ENCODE results near the gene BOLA2B.
A peak's percentile ranks its signal among the peaks of the same experiment; 100 is the strongest.
"Not testable (repeated sequence)": the region's sequence is repeated elsewhere in the genome, so short reads cannot be mapped to it uniquely, and the experiment has no call there.

BOLA2B gene

DNA sequence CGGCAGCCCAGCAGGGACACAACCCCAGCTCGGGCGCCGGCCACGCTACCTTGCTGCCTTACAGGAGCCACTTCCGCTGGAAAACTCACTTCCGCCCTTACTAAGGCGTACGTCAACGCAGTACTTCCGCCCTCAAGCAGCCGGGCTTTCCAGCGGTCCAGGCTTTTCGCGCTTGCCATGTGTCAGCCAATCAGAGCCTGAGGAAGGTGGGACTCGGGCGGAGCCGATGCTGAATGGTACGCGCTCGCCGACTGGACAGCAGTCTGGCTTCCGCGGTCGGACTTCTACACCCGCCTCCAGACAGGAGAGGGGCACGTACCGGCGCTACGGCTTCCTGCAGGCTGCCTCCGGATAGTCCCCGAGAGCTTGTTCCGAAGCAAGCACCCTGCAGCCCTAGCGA is at the start of gene BOLA2B, which contains the start of gene SLX1A:
Gene BOLA2B, minus strand, starts transcription at position 52 of the 400 bp plus-strand sequence. CDS start 71 bp downstream, outside the sequence.
Gene SLX1A, plus strand, starts transcription at position 261 of the 400 bp plus-strand sequence. CDS start 210 bp downstream, outside the sequence.
- not testable (repeated sequence) for DNase-seq (ENCODE audit: low spot score)

DNA sequence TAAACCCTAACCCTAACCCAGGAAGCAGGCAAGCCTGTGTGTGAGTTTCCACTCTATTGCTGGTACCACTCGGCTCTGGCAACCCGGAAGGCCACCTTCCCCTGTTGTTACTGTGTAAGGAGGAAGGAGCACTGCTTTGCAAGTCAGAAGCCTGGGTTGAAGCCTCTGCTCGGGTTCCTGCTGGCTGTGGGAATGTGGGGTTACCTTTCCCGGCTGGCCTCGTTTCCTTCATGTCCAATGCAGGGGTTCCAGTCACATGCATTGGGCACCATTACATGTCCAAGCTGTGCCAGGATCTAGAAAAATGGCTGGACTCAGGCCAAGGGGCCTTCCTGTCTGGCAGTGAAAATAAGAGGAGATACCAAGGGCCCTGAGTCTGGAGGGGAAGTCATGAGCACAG is 23.6 kb upstream of the BOLA2B start:
- DNase-seq (ENCODE audit: low spot score): not testable (repeated sequence)

DNA sequence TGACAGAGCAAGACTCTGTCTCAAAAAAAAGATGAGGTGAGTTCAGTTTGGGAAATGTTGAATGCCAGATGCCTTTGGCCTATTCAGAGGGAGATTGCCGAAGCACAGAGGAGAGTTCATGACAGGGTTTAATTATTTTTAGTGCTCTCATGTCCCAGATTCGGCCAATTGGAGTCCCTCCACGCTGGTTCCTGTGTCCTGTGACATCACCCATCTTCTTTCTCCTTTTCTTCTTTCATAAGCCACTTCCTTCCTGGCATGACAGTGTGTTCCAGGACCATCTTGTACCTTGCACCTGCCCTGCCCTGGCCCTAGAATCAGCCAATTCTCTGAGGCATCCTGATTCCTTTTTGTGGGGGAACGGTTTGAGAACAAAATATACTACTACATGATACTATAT is 17.9 kb upstream of the BOLA2B start:
- DNase-seq (ENCODE audit: low spot score): not testable (repeated sequence)

DNA sequence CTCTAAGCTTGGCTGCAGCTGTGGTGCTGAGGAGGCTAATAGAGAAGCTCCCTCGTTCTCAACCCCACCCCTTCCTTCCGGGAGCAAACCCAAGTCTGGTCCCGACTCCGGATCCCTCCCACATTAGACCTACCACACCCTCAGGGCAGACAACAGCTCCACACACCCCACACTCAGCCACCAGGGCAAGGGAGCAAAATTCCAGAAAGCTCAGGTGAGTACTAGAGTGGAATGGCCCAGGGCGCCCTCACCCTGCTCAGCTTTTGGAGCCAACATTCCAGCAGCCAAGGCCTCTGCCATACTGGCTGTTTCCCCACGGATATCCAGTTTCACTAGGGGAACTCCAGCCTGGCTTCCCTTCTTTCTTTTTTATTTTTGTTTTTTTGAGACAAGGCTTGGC is 15.6 kb upstream of the BOLA2B start:
- DNase-seq (ENCODE audit: low spot score): not testable (repeated sequence)

DNA sequence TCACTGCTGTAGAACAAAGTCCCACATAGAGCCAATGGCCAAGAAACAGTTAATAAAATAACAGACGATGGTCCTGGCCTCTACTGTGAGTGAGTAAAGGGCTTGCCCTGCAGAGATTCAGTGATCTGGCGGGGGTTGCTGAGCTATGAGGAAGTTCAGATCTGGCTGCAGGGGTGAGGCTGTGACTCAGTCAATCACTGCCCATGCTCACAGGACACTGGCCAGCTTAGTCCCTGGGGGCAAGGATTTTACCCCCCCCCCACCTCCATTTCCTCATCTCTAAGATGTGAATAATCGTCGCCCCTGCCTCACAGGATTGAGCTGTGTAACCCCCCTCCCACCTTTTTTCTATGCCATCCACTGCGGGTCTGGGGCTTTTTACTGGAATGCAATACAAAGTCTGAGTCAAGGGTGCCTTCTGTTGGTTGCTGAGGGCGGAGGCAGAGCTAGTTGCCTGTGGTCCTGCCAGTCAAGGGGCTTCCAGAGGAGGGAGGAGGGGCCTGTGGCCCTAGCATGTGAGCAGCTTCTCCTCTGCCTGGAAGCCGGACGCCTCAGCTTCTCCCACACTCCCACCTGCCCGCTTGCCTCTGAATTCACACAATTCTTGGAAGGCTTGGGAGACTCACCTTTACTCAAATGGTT is 13.7 kb upstream of the BOLA2B start:
- not testable (repeated sequence) for DNase-seq (ENCODE audit: low spot score)

DNA sequence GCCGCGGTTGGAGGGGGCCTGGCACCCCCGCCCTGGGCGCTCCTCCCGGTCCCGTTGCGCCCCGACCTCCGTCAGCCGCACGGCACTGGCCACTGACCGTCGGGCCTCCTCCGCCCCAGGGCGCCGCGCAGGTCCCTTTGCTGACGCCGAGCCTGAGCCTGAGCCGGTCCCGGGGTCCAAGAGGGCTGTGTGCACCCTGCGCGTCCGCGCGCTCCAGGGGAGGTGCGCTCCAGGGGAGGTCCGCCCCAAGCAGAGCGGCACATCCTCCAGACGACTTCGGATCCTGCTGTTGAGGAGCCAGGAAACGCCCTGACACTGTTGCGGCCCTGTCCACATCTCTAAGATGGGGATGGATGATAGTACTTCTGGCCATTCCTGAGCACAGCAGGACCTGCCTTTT is 12.8 kb upstream of the BOLA2B start:
- DNase-seq (ENCODE audit: low spot score): not testable (repeated sequence)

DNA sequence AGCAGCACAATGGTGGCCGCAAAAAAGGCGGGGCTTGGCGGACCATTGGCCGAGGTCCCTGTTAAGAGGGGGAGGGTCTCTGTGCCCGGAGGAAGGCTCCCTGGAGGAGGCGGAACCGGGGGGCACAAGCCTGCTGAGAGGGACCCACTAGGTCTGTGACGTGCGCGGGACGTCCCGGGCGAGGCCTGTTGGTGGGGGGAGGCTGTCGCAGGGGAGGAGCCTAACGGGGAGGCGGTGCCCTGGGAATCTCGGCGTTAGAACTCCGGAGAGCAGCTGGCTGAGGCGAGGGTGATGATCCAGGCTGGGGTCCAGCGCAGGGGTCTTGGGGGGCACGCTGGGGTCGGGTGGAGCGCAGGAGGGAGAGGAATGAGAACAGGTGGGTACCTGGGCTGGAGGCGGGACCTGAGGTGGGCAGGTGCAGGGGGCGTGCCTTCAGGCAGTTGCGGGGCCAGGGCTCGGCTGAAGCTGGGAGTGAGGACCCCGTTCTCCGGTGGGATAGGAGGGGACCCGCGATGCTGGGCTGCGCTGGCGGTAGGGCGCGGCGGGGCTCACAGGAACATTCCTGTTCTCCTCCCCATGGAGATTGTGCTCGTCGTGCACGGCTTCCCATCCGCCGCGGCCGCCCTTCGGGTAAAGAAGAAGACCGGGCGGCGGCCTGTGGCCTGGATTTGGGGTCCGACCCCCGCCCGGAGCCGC is 12.2 kb upstream of the BOLA2B start:
- not testable (repeated sequence) for DNase-seq (ENCODE audit: low spot score)

DNA sequence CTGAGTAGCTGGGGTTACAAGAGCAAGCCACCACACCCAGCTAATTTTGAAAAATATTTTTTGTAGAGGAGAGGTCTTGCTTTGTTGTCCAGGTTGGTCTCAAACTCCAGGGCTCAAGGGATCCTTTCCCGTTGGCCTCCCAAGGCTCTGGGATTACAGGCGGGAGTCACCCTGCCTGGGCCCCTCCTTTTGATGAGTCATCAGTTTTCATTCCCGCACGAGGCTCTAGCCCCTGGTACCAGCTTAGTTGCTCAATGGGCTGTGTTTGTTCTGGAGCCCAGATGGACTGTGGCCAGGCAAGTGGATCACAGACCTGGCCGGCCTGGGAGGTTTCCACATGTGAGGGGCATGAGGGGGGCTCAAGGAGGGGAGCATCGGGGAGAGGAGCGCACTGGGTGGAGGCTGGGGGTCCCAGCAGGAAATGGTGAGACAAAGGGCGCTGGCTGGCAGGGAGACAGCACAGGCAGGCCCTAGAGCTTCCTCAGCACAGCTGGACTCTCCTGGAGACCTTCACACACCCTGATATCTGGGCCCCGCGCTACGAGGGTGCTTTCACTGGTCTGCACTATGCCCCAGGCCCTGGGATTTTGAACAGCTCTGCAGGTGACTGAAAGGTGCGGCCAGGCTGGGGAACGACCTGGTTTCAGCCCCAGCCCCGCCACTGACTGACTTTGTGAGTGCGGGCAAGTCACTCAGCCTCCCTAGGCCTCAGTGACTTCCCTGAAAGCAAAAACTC is 6.3 kb upstream of the BOLA2B start:
- not testable (repeated sequence) for DNase-seq (ENCODE audit: low spot score)

DNA sequence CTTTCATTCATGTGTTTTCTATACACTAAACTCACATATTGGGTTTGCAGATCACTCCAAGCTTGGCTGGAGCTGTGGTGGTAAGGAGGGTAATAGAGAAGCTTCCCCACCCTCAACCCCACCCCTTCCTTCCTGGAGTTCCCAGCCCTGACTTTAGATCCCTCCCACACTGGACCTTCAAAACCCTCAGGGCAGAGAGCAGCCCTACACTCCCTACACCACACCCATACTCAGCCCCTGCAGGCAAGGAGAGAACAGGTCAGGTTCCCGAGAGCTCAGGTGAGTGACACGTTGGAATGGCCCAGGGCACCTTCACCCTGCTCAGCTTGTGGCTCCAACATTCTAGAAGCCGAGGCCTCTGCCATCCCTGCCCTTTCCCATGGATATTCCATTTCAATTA is 5.6 kb upstream of the BOLA2B start, which contains the start of gene SULT1A3:
Gene SULT1A3, plus strand, starts transcription at position 207 of the 400 bp plus-strand sequence. CDS start 1,474 bp downstream, outside the sequence.
- DNase-seq (ENCODE audit: low spot score): not testable (repeated sequence)

DNA sequence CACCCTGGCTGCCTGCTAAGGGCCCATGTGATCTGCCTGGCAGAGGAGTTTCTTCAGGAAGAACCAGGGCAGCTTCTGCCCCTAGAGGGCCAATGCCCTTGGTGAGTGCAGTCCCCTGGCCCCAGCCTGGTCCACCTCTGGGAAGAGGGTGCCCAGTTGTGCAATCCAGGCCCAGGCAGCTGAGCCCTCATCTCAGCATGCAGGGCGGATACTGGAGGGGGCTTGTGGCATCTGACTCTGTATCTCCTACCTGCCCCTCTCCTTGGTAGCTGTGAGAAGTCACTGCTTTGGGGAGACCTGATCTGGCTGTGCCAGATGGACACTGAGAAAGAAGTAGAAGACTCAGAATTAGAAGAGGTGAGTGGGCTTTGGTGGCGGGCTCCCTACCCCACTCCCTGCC is 3.5 kb upstream of the BOLA2B start:
- DNase-seq (ENCODE audit: low spot score): not testable (repeated sequence)

DNA sequence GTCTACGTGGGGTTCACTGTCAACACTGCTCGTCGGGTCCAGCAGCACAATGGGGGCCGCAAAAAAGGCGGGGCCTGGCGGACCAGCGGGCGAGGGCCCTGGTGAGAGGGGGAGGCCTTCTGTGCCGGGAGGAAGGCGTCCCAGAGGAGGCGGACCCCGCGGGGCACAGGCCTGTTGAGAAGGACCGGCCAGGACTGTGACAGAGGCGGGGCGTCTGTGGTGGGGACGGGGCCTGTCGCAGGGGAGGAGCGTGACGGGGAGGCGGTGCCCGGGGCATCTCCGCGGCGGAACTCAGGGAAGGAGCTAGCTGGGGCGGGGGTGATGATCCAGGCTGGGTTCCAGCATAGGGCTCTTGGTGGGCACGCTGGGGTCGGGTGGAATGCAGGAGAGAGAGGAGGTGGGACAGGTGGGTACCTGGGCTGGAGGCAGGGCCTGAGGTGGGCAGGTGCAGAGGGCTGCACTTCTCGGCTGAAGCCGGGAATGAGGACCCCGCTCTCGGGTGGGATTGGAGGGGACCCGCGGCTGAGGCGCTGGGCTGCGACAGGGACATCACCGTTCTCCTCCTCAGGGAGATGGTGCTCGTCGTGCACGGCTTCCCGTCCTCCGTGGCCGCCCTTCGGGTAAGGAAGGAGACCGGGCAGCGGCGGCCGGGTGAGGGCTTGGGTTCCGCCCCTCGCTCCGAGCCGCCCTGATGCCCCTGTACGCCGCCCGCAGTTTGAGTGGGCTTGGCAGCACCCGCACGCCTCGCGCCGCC is 883 bp upstream of the BOLA2B start:
- DNase-seq (ENCODE audit: low spot score): not testable (repeated sequence)

DNA sequence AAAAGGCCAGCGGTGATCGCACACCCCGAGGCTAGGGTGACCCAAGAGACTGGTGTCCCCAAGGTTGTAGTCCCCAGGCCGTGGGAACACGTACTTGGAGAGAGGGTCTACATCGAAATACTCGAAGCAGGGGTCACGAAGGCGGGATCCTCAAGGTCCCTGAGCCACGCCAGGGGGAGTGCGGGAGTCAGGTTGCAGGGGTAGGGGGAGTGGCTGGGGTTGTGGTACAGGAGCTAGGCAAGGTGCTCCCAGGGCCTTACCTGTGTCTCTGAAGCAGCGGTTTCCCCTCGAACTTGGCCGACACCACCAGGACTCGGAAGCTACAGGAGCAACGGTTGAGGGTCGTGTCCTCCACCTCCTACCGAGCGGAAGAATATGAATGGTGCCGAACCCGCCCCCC is 368 bp downstream of the BOLA2B start:
- DNase-seq (ENCODE audit: low spot score): not testable (repeated sequence)

DNA sequence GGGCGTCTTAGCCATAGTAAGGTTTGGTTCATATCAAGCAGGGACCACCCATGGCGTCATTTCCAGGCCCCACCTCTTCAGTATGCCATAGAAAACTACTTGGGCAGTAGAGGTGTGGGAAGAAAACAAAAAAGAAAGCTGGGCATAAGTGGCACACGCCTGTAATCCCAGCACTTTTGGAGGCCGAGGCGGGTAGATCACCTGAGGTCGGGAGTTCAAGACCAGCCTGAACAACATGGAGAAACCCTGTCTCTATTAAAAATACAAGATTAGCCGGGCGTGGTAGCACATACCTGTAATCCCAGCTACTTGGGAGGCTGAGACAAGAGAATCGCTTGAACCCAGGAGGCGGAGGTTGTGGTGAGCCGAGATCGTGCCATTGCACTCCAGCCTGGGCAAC is 2.3 kb downstream of the BOLA2B start:
- DNase-seq (ENCODE audit: low spot score): not testable (repeated sequence)

DNA sequence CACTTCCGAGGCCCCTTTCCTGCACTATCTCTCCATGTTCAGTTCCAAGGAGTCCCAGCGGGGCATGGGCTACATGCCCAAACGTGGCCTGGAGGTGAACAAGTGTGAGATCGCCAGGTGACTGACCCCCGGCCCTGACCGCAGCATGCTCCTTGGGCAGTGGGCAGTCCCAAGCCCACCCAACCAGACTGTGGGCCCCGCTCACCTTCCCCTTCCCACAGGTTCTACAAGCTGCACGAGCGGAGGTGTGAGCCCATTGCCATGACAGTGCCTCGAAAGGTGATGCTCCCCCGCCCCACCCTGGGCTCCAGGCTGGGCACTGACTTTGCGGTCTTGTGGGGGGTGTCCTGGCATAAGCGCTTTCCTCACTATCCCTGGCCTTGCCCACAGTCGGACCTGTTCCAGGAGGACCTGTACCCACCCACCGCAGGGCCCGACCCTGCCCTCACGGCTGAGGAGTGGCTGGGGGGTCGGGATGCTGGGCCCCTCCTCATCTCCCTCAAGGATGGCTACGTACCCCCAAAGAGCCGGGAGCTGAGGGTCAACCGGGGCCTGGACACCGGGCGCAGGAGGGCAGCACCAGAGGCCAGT is 5.4 kb downstream of the BOLA2B start:
- no peak for DNase-seq (ENCODE audit: low spot score)

DNA sequence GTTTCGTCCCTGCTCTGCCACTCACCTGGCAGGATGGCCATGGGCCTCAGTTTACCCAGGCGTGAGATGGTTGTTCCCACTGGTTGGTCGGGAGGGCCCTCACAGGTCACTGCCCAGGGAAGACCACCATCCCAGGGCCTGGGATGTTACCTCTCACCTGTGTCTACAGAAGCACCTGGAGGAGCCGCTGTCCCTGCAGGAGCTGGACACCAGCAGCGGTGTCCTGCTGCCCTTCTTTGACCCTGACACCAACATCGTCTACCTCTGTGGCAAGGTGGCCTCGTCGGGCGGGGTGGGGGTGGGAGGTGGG is 6.0 kb downstream of the BOLA2B start:
- no peak for DNase-seq (ENCODE audit: low spot score)

DNA sequence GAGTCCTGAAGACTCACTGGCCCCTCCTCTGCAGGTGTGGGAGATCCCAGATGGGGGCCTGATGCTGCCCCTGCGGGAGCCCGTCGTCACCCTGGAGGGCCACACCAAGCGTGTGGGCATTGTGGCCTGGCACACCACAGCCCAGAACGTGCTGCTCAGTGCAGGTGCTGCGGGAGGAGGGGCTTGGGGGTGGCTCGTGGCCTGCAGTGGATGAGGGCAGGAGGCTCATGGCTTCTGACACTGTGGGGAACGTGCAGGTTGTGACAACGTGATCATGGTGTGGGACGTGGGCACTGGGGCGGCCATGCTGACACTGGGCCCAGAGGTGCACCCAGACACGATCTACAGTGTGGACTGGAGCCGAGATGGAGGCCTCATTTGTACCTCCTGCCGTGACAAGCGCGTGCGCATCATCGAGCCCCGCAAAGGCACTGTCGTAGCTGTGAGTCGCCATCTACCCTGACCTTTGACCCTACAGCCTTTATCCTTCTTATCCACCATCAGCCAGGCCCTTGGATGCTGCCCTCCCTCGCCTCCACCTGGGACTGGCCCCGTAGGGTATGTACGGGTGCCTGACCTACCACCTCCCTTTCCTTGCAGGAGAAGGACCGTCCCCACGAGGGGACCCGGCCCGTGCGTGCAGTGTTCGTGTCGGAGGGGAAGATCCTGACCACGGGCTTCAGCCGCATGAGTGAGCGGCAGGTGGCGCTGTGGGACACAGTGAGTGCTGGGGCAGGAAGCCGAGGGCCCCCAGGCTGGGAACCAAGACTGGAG is 6.5 kb downstream of the BOLA2B start:
- DNase-seq (ENCODE audit: low spot score): peak; percentile 71

DNA sequence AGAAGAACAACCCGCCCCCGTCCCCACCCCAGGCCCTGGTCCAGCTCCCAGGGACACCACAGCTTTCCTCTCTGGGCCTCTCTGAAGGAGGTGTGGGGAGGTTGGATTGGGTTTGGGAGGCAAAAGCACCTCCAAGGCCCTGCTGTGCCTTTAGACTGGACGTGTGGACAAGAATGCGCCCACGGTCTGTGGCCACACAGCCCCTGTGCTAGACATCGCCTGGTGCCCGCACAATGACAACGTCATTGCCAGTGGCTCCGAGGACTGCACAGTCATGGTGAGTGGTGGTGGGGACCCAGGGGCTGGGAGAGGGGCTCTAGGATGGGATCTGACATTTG is 7.1 kb downstream of the BOLA2B start:
- no peak for DNase-seq (ENCODE audit: low spot score)

DNA sequence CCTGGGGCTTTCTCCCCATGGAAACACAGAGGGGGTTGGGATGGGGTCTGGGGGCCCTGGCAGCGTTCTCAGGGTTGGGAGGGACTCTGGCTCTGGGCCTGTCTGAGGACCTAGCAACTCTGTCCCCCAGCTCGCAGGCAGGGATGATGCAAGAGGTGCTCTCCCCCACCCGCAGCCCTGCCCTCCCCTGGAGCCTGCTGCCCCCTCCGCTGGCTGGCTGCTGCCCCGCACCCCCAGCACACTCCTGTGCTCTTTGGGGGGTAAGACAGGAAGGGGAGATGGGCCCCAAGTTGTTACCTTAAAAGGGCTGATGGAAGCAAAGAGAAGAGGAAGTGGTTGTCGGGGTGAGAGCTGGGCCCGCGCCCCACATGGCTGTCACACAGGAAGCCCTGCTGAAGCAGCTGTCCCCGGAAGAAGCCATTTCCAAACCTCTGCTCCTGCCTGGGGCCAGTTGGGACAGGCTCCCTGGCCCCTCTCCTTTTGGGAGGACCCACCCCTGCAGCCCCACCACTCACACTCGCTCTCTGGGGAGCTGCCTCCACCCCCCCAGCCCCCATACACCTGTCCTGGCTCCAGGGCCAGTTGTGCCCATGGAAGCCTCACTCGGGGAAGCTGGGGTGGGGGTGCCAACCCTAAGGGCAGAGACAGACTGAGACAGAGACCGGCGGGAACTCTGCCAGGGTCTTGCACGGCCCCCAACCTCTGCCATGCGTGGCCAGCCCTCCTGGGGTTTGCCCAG is 7.6 kb downstream of the BOLA2B start:
- no peak for DNase-seq (ENCODE audit: low spot score)

DNA sequence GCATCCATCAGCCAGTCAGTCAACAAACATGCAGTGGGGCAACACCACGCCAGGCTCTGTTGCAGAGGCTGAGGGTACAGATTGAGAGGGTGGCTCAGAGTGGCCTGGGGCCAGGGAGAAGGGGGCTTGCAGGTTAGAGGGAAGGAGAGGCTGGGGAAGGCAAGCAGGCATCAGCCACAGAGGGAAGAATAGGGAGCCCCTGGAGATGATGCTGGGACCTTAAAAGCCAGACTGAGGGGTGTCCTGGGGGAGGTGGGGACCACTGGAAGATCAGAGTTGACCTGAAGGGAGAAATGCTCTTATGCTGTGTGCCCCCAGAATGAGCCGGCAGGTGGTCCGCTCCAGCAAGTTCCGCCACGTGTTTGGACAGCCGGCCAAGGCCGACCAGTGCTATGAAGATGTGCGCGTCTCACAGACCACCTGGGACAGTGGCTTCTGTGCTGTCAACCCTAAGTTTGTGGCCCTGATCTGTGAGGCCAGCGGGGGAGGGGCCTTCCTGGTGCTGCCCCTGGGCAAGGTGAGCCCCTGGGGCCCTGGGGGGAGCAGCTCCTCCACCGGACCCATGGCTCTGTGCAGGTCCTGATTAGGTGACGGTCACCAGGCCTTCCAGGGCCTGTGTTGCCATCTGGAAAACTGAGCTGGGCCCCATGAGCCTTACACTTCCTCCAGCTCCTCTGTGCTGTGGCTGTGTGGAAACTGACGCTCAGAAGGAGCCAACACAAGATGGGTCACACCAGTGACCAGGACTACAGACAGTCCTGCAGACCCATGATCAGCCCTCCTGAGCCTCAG is 8.4 kb downstream of the BOLA2B start:
- no peak for DNase-seq (ENCODE audit: low spot score)
